Fibroblast of skin of abdomen (primary cell): ENCODE data around the gene IGFL2.
"Not testable (repeated sequence)": the region's sequence is repeated elsewhere in the genome, so short reads cannot be mapped to it uniquely, and the experiment has no call there.

Experiments used
- DNase-seq: peaks from one replicate; pipeline ENCODE4 v3.0.0-alpha.2; 2013

The IGFL2 gene

GRCh38 chr19:46189971-46190888 lies 42.2 kb downstream of the IGFL2 start:
- no peak for DNase-seq

GRCh38 chr19:46191356-46191755 lies 43.3 kb downstream of the IGFL2 start:
- no peak for DNase-seq

- DNase-seq, result no peak
These were observed 43.9 kb downstream of the IGFL2 start for GRCh38 chr19:46191972-46192371.

- not testable (repeated sequence) for DNase-seq
These were observed 44.6 kb downstream of the IGFL2 start for GRCh38 chr19:46192626-46192991.

- DNase-seq, result peak; percentile 66
These were observed 45.1 kb downstream of the IGFL2 start for GRCh38 chr19:46192992-46193650.

- no peak for DNase-seq
These were observed 45.6 kb downstream of the IGFL2 start for GRCh38 chr19:46193678-46194077.

- no peak for DNase-seq
These were observed 47.1 kb downstream of the IGFL2 start for GRCh38 chr19:46195104-46195503.

GRCh38 chr19:46195919-46196318 lies 47.9 kb downstream of the IGFL2 start:
- DNase-seq, result not testable (repeated sequence)

GRCh38 chr19:46196410-46197124 lies 48.5 kb downstream of the IGFL2 start:
- DNase-seq, result no peak

- DNase-seq, result no peak
These were observed 49.5 kb downstream of the IGFL2 start for GRCh38 chr19:46197314-46198070.

- no peak for DNase-seq
These were observed 50.7 kb downstream of the IGFL2 start for GRCh38 chr19:46198756-46199155.

GRCh38 chr19:46201454-46202310 lies 53.6 kb downstream of the IGFL2 start:
- DNase-seq, result no peak

GRCh38 chr19:46202426-46202825 lies 54.4 kb downstream of the IGFL2 start:
- DNase-seq, result no peak

GRCh38 chr19:46202872-46203860 lies 55.1 kb downstream of the IGFL2 start:
- no peak for DNase-seq

GRCh38 chr19:46204008-46204407 lies 56.0 kb downstream of the IGFL2 start:
- DNase-seq, result no peak

GRCh38 chr19:46205183-46205984 lies 57.3 kb downstream of the IGFL2 start:
- no peak for DNase-seq

- DNase-seq, result no peak
These were observed 58.1 kb downstream of the IGFL2 start for GRCh38 chr19:46206176-46206575.

- no peak for DNase-seq
These were observed 58.6 kb downstream of the IGFL2 start for GRCh38 chr19:46206682-46207081.

GRCh38 chr19:46207858-46208257 lies 59.8 kb downstream of the IGFL2 start:
- DNase-seq, result not testable (repeated sequence)
